GM21360 (cell line): ENCODE measurements around the gene DDX56.
"Not testable (repeated sequence)": the region's sequence is repeated elsewhere in the genome, so short reads cannot be mapped to it uniquely, and the experiment has no call there.

Experiments
- ATAC-seq: cut with Tn5 transposase; IDR thresholded peaks from one replicate; pipeline ENCODE4 v1.9.1; 2021; ENCODE audit warnings: mild to moderate bottlenecking, moderate library complexity; ENCODE audit not compliant: unreplicated experiment

Gene DDX56

GRCh38 chr7:44565097-44565794, 8.5 kb downstream of the DDX56 start:
- ATAC-seq, result no peak

GRCh38 chr7:44564606-44565005, 9.1 kb downstream of the DDX56 start:
- no peak for ATAC-seq

- no peak for ATAC-seq
Observed at GRCh38 chr7:44563171-44563679, 10.5 kb downstream of the DDX56 start.

GRCh38 chr7:44562622-44562962, 11.1 kb downstream of the DDX56 start:
- ATAC-seq, result not testable (repeated sequence)

- no peak for ATAC-seq
Observed at GRCh38 chr7:44561962-44562621, 11.6 kb downstream of the DDX56 start.

GRCh38 chr7:44561481-44561880, 12.2 kb downstream of the DDX56 start:
- no peak for ATAC-seq

- ATAC-seq, result no peak
Observed at GRCh38 chr7:44559485-44559884, 14.2 kb downstream of the DDX56 start.

GRCh38 chr7:44557485-44557884, 16.2 kb downstream of the DDX56 start:
- ATAC-seq, result no peak

- no peak for ATAC-seq
Observed at GRCh38 chr7:44555350-44555749, 18.4 kb downstream of the DDX56 start.

- ATAC-seq, result not testable (repeated sequence)
Observed at GRCh38 chr7:44552473-44553005, 21.2 kb downstream of the DDX56 start.

- no peak for ATAC-seq
Observed at GRCh38 chr7:44549457-44549856, 24.3 kb downstream of the DDX56 start.

GRCh38 chr7:44548893-44549292, 24.8 kb downstream of the DDX56 start:
- no peak for ATAC-seq

- ATAC-seq, result no peak
Observed at GRCh38 chr7:44547536-44548231, 26.0 kb downstream of the DDX56 start.

- no peak for ATAC-seq
Observed at GRCh38 chr7:44541876-44542610, 31.7 kb downstream of the DDX56 start.

- no peak for ATAC-seq
Observed at GRCh38 chr7:44541028-44541869, 32.5 kb downstream of the DDX56 start, which contains the start of gene NPC1L1. TSS of gene NPC1L1 (minus strand) at chr7:44541330. CDS start at chr7:44541259, 71 bp downstream.

GRCh38 chr7:44540592-44541027, 33.1 kb downstream of the DDX56 start:
- no peak for ATAC-seq

GRCh38 chr7:44539669-44540506, 33.8 kb downstream of the DDX56 start:
- no peak for ATAC-seq

- ATAC-seq, result no peak
Observed at GRCh38 chr7:44538798-44539668, 34.7 kb downstream of the DDX56 start.
